Measurements from ENCODE around the gene TCF3.

- TF ChIP-seq EZH2phosphoT487 (IDR thresholded peaks at IDR 0.05; ENCODE audit: low read depth, severe bottlenecking, unreplicated experiment) (no peak), CTCF (IDR thresholded peaks at IDR 0.05; ENCODE audit: poor library complexity) (no peak), EZH2 (IDR thresholded peaks at IDR 0.05; ENCODE audit: borderline replicate concordance) (no peak)
Observed at GRCh38 chr19:1648459-1648849, 4.0 kb downstream of the TCF3 start.

Measured in hepatocyte (in vitro differentiated cells).